GM19397 (cell line): Measurements from ENCODE around the gene NYAP2.

Experiments
- ATAC-seq: cut with Tn5 transposase; IDR thresholded peaks from one replicate; pipeline ENCODE4 v1.9.1; 2021; ENCODE audit warnings: mild to moderate bottlenecking, moderate library complexity; ENCODE audit not compliant: unreplicated experiment

Gene NYAP2

DNA sequence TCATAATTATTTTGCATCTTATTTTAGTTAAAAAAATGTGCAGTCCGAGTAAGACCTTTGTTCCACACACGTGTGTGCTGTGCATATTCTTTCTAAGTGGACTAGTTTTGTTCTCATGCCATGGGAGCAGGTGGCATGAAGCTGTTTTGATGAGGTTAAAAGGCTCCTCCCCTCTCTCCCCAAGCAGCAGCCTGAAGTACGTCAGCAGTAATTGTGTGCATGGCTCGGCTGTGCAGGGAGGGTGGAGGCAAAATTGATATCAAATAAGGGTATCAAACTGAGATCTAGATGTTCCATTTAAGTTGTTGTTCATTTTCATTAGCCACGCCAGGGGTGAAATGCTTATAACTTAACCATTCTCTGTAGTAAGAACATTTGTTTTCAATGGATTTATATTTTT is at the start of gene NYAP2:
NYAP2 (plus strand) TSS at position 207 of the 400 bp plus-strand sequence. CDS start 9,171 bp downstream, outside the sequence.
- ATAC-seq, result no peak

DNA sequence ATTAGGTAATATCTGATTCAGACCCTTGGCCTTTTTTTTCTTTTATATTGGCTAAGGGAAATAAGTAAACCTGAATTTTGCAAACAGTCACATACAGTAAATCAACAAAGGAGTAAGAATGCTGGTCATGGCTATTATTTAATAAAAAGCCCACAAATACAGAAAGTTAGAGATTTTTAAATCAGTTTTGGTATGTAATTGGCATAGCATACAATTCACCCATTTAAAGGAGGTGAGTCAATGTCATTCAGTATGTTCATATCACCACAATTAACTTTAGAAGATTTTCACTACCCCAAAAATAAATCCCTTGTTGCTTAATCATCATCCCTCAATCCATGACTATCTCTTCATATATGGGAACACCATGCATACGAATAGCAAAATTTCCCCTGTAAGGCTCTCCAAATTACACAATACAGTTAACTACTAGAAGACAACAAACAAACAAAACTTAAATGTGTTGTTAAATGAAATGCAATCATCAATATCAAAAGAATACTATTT is 45.9 kb upstream of the NYAP2 start:
- ATAC-seq, result no peak

GRCh38 chr2:225354281-225354774 is 45.2 kb upstream of the NYAP2 start:
- ATAC-seq, result no peak

DNA sequence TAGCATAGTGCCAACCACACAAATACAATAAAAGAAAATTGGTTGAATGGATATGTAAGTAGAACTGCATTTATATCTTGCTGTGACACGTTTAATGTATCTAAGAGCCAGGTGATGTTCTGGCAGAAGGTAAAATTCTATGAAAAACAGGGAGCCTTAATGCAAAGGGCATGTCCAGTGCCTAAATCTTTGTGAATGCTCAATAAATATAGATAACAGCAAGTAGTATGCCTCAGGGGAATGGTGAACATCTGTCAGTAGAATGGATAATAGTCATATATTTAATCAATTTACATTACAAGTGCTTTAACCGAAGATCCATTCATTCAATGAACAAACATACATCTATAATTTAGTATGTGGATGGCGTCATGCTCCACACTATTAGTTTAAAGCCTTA is 43.7 kb upstream of the NYAP2 start:
- no peak for ATAC-seq

DNA sequence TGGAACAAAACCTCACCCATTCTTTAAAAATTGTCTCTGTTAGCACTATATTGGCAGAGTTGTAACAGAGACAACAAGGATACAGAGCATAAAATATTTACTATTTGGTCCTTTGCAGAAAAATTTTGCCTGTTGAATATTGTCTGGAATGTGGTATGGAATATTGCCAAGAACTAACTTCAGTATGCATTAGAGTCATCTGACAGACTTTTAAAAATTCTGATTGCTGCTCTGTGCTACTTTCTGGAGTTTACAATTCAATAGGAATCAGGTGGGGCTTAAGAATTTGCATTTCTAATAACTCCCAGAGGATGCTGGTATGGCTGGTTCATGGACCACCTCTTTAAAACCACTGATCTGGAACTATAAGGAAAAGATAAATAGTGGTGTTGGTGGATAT is 32.8 kb upstream of the NYAP2 start:
- ATAC-seq, result no peak

GRCh38 chr2:225367482-225367881 is 32.0 kb upstream of the NYAP2 start:
- ATAC-seq, result no peak

DNA sequence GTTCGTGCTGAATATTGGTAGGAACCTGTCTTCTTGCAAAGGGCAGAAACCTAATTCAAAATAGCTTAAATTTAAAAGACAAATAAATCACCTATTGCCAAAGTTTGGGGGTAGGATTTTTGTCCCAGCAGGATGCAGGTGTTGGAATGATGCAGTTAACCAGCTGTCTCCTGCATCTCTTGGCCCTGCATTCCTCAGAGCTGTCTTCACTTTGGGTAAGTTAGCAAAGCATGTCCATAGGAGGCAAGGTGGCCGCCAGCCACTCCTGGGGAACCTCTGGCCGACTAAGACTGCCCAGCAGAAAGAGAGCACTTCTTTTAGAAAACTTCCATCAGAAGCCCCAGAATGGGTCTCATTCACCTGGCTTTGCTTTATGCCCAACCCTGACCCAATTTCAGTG is 20.5 kb upstream of the NYAP2 start:
- ATAC-seq, result no peak

DNA sequence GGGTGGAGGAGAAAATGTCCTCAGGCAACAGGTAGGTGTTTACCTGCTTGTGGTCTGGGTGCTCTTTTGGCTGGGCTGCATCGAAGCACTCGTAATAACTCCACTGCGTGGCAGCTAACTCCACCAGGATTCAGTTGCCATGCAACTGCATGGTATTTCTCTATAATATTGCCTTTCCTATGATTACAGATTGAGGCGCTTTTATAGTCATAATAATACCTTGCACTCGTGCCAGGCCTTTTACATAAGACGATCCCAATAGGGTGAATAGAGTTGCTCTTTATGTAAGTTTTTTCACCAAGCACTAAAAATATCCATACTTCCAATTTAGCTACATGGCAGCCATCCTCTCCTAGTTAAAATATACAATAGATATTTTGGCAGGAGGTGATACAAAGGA is 19.7 kb upstream of the NYAP2 start:
- ATAC-seq, result no peak

- ATAC-seq, result no peak
Observed at GRCh38 chr2:225381609-225382008, 17.9 kb upstream of the NYAP2 start.

GRCh38 chr2:225398372-225398771 is 1.1 kb upstream of the NYAP2 start:
- ATAC-seq, result no peak

DNA sequence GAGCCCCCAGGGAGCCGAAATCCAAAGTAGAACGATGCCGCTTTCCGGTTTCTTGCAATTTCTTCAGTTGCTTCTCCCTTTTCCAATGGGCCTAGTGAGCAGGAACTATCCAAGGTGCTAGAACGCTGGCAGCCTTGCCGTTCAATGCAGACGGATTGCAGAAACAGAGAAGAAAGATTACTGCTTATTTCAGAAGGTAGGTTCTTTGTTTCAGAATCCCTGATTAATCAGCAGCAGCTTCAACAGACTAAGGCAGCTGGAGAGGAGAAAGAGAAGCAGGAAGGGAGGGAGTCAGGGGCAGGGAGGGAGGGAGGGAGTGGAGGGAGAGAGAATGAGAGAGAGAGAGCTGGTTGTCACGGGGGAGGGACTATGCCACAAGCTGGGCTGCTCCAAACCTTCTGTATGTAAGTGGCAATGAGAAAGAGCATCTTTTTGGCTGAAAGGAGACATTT is 576 bp downstream of the NYAP2 start:
- ATAC-seq, result no peak

DNA sequence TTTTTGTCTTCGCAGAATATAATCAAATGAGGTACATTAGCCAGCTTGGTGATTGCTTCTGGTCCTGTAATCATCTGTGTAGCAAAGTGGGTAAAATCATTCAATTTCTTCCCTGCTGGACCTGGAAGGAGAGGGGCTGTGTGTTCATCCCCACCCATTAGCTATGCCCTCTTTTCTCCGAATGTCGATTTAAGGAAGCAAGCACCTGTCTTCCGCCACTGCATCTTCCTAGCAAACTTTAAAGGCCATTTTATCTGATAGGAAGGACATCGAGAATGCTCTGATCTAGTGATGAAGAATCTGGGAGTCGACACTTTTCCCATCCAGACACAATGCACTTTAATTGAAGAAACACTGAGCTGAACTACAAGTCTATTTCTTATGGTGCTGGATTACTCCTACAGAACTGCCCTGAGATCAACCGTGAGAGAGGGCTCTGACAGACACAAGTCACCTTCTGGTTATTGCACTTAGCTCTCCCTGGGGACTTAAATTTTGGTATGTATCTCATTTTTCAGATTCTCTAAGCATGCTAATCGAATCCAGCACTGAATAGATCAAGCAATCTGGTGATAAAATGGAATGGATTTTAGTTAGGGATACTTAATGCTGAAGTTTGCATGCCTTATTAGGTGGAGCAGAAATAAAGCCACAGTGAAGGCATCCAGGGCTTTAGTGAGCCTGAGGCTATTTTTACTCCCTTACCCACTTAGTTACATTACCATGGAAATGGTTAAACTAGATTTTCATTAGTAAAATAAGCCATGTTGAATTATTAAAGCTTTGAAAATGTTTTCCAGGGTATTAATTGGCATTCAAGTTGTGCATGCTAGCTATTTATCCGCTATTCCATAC is 1.3 kb downstream of the NYAP2 start:
- no peak for ATAC-seq

- no peak for ATAC-seq
Observed at GRCh38 chr2:225402210-225402776, 2.8 kb downstream of the NYAP2 start.

GRCh38 chr2:225411452-225411851 is 11.9 kb downstream of the NYAP2 start:
- ATAC-seq, result no peak

GRCh38 chr2:225413786-225414185 is 14.3 kb downstream of the NYAP2 start:
- no peak for ATAC-seq

DNA sequence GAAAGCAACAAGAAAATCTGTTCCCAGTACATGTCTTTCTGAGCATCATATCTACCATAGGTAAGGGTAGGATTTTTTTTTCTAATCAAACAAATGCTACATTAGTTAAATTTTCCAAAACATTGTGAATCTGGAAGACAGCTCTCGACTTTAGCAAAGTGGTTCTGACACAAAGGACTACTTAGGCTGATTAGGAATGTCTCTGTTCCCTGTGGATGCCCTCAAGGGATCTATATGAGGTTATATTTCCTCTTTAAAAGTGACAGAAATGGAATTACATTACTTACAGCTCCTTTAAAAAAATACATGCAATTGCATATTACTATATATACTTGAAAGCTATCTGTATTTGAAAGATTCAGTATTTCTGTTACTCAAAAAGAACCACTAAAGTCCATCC is 15.4 kb downstream of the NYAP2 start:
- no peak for ATAC-seq

- ATAC-seq, result no peak
Observed at GRCh38 chr2:225415341-225415740, 15.8 kb downstream of the NYAP2 start.

DNA sequence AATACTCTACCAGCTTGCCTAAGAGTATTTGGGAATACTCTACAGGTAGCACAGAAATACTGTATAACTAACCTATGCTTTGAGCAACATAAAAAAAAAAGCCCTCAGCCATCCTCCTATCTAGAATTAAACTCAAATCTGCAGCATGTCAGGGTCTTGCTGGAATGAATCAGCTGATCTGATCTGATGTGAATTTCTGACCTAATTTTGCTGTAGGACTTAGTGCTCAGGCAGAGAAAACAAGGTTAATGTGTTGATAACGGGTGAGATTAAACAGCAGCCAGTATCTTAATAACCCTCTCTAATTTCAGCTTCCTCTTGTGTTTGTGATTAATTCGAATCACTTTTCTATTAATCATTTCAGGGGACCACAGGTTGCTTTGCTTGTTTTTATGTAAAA is 16.3 kb downstream of the NYAP2 start:
- ATAC-seq, result no peak

- no peak for ATAC-seq
Observed at GRCh38 chr2:225416616-225417367, 17.3 kb downstream of the NYAP2 start.

DNA sequence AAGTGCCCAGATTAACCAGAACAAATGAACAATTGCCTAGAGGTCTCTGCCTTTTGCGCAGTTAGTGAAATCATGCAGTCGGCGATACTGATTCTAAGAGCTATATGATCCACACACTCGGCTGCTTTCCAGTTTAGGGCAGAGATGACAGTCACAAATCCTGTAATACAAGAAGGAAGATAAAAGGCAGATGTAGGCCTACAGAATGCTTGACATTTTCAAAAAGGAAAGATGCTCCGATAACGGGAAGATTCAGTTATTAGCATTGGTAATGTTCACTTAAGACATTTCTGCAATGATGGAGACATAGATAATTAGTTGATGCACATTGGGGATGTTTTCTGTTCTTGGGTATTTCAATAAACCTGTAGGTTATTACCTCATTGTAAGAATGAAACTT is 19.5 kb downstream of the NYAP2 start:
- no peak for ATAC-seq

DNA sequence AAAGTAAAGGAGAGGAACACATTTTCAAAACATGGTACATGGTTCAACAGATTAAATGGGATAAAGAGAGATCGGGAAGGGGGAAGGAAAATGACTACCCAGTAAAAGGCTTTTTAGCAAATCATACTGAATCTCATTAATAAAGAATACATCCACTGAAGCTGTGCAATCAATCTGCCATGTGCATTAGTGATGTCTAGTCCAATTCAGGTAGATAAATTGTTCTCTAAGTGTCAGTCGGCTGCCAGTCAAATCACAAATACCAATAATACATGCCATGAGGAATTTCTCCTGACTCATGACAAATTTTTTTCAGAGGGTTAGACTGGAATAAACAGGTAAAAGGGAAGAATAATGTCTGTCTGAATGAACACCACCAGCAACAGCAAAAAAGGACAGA is 22.6 kb downstream of the NYAP2 start:
- ATAC-seq, result no peak
